ENCODE results near the gene REPS1. TPM values are rescaled to one million over a fixed set of nuclear protein-coding genes. Genes with fewer than 3 reads are reported as not detected.

The REPS1 gene
- total and polyA plus RNA-seq, 2 of the 13 experiments (the other 11 are each of a cell fraction or from before 2014, with no cell fraction given): 36.4 to 38.3 TPM

- TF ChIP-seq THYN1 (CRISPR knock-in tag; IDR thresholded peaks at IDR 0.05; ENCODE audit: borderline replicate concordance, low read depth) (no peak), CREB3 (CRISPR knock-in tag; IDR thresholded peaks at IDR 0.05) (no peak), MED13 (CRISPR knock-in tag; IDR thresholded peaks at IDR 0.05) (peak; percentile 23; the same call in 1 of the 2 replicates), HDAC1 (CRISPR knock-in tag; IDR thresholded peaks at IDR 0.05) (0 out of 2 replicates have a peak, but pooled peaks have one; percentile 22), NPAS2 (CRISPR knock-in tag; IDR thresholded peaks at IDR 0.05; ENCODE audit: borderline replicate concordance) (no peak), ZNF75D (CRISPR knock-in tag; IDR thresholded peaks at IDR 0.05; ENCODE audit: borderline replicate concordance) (no peak), IKZF1 (IDR thresholded peaks at IDR 0.05) (no peak), FOXC1 (CRISPR knock-in tag; IDR thresholded peaks at IDR 0.05; ENCODE audit: borderline replicate concordance) (peak; percentile 24; the same call in 1 of the 2 replicates), ZFP82 (CRISPR knock-in tag; IDR thresholded peaks at IDR 0.05; ENCODE audit: borderline replicate concordance) (peak; percentile 22; the same call in 1 of the 2 replicates), AKAP8 (CRISPR knock-in tag; IDR thresholded peaks at IDR 0.05) (no peak), ZKSCAN8 (CRISPR knock-in tag; IDR thresholded peaks at IDR 0.05; ENCODE audit: borderline replicate concordance) (no peak), ZNF460 (CRISPR knock-in tag; IDR thresholded peaks at IDR 0.05; ENCODE audit: borderline replicate concordance) (no peak), ZNF362 (CRISPR knock-in tag; IDR thresholded peaks at IDR 0.05; ENCODE audit: borderline replicate concordance) (no peak), MEF2D (CRISPR knock-in tag; IDR thresholded peaks at IDR 0.05) (no peak), CBX5 (CRISPR knock-in tag; IDR thresholded peaks at IDR 0.05; ENCODE audit: borderline replicate concordance) (no peak), ZNF343 (CRISPR knock-in tag; IDR thresholded peaks at IDR 0.05) (no peak), HMG20A (CRISPR knock-in tag; IDR thresholded peaks at IDR 0.05; ENCODE audit: borderline replicate concordance) (no peak), SP4 (CRISPR knock-in tag; IDR thresholded peaks at IDR 0.05) (no peak)
- TF ChIP-seq, protein P1, sequence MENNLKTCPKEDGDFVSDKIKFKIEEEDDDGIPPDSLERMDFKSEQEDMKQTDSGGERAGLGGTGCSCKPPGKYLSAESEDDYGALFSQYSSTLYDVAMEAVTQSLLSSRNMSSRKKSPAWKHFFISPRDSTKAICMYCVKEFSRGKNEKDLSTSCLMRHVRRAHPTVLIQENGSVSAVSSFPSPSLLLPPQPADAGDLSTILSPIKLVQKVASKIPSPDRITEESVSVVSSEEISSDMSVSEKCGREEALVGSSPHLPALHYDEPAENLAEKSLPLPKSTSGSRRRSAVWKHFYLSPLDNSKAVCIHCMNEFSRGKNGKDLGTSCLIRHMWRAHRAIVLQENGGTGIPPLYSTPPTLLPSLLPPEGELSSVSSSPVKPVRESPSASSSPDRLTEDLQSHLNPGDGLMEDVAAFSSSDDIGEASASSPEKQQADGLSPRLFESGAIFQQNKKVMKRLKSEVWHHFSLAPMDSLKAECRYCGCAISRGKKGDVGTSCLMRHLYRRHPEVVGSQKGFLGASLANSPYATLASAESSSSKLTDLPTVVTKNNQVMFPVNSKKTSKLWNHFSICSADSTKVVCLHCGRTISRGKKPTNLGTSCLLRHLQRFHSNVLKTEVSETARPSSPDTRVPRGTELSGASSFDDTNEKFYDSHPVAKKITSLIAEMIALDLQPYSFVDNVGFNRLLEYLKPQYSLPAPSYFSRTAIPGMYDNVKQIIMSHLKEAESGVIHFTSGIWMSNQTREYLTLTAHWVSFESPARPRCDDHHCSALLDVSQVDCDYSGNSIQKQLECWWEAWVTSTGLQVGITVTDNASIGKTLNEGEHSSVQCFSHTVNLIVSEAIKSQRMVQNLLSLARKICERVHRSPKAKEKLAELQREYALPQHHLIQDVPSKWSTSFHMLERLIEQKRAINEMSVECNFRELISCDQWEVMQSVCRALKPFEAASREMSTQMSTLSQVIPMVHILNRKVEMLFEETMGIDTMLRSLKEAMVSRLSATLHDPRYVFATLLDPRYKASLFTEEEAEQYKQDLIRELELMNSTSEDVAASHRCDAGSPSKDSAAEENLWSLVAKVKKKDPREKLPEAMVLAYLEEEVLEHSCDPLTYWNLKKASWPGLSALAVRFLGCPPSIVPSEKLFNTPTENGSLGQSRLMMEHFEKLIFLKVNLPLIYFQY (CRISPR knock-in tag; IDR thresholded peaks at IDR 0.05; ENCODE audit: borderline replicate concordance): no peak
- TF ChIP-seq, protein P2, sequence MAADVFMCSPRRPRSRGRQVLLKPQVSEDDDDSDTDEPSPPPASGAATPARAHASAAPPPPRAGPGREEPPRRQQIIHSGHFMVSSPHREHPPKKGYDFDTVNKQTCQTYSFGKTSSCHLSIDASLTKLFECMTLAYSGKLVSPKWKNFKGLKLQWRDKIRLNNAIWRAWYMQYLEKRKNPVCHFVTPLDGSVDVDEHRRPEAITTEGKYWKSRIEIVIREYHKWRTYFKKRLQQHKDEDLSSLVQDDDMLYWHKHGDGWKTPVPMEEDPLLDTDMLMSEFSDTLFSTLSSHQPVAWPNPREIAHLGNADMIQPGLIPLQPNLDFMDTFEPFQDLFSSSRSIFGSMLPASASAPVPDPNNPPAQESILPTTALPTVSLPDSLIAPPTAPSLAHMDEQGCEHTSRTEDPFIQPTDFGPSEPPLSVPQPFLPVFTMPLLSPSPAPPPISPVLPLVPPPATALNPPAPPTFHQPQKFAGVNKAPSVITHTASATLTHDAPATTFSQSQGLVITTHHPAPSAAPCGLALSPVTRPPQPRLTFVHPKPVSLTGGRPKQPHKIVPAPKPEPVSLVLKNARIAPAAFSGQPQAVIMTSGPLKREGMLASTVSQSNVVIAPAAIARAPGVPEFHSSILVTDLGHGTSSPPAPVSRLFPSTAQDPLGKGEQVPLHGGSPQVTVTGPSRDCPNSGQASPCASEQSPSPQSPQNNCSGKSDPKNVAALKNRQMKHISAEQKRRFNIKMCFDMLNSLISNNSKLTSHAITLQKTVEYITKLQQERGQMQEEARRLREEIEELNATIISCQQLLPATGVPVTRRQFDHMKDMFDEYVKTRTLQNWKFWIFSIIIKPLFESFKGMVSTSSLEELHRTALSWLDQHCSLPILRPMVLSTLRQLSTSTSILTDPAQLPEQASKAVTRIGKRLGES (CRISPR knock-in tag; IDR thresholded peaks at IDR 0.05; ENCODE audit: borderline replicate concordance): no peak
- TF ChIP-seq, protein P3, sequence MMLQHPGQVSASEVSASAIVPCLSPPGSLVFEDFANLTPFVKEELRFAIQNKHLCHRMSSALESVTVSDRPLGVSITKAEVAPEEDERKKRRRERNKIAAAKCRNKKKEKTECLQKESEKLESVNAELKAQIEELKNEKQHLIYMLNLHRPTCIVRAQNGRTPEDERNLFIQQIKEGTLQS (CRISPR knock-in tag; IDR thresholded peaks at IDR 0.05): peak; percentile 4; the same call in 1 of the 2 replicates
Observed at GRCh38 chr6:138987080-138987642, 892 bp downstream of the REPS1 start (continued).
